CD4-positive, alpha-beta T cell treated with Interleukin-15 for 4 hours (primary cell): ENCODE measurements around the gene LTB4R2.
"Not testable (repeated sequence)": the region's sequence is repeated elsewhere in the genome, so short reads cannot be mapped to it uniquely, and the experiment has no call there.

ENCODE experiments used
- DNase-seq: peaks from one replicate; pipeline ENCODE4 v3.0.0-alpha.2; 2020; ENCODE audit warnings: low spot score

LTB4R2 gene

DNA sequence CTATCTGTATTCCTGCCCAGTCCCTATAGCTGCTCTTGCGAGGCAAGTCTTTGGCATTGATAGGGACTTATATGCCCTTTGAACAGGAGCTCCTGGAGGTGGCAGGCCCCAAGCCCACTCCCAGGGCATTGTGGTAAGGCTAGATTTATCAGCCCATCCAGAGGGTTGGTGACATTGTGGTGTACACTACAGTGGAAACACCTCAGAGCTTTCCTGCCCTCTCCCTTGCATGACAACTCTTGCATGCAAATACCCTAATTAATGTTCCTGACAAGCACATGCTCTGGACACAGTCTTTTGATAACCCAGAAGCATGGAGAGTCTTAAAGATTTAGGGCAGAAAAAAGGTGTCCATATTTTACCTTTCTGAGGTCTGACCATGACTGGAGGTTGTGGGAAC is 30.7 kb downstream of the LTB4R2 start:
- DNase-seq = no peak

DNA sequence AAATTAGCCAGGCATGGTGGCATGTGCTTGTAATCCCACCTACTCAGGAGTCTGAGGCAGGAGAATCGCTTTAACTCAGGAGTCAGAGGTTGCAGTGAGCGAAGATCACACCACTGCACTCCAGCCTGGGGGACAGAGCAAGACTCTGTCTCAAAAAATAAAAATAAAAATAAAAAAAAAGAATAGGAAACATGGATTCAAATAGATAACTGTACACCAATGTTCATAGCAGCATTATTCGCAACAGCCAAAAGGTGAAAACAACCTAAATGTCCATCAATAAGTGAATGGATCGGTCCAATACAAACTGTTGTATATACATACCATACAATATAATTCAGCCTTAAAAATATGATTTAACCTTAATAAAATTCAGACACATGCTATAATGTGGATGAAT is 32.9 kb downstream of the LTB4R2 start:
- DNase-seq = no peak

DNA sequence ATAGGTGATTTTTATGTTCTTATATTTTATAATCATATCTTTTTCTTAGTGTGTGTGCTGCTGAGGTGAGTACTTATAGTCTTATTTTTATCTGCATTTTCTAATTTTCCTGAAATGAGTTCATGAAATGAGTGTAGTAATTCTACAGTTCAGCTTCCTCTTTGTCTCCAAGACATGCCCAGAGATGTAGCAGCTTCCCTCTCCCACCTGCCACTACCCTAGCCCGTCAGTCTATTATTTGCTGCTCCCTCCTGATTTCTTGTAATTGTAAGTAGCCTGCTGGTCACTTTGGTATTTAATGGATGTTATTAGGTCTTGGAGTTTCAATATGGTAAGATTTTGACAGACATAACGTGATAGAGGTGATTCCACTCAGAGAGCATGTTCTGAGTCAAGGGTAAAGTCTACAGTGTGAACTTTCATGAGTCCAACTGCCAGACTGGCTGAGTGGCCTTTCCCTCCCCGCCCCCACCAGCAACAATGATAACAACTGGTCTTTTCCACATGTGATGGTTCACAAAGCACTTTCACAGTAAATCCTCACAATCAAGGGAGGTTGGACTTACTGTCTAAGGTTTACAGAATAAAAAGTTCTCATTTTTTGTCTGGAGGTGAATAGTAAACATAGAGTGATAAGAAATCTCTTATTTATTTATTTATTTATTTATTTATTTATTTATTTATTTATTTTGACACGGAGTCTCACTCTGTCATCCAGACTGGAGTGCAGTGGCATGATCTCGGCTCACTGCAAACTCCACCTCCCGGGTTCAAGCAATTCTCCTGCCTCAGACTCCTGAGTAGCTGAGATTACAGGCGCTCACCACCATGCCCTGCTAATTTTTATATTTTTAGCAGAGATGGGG is 34.1 kb downstream of the LTB4R2 start:
- no peak for DNase-seq

DNA sequence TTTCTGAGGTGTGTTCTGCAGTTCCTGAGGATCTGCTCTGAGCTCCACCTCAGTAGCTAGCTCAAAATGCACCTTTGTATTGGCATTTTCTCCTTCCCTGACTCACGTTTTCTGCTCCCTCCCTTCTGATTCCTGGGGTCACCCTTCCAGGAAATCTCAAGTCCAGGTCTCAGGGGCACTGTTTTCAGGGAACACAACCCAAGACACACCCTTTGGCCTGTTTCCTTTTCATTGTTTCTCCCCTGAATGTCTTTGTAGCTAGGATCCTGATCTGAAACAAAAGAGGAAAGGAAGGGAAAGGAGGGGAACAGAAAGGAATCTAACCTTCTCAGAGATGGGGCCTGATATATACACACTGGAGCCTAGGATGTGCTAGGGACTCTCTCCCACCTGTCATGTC is 37.2 kb downstream of the LTB4R2 start:
- no peak for DNase-seq

DNA sequence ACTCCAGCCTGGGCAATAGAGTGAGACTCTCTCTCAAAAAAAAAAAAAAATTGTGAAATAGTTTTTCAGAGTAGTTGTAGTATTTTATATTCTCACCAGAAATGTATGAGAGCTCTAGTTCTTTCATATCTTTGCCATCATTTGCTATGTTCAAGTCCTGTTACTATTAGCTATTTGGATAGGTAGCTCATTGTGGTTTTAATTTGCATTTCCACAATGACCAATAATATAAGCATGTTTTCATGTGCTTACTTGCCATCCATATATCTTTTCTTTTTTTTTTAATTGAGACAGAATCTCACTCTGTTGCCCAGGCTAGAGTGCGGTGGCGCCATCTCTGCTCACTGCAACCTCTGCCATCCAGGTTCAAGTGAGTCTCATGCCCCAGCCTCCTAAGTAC is 38.2 kb downstream of the LTB4R2 start:
- DNase-seq = no peak

DNA sequence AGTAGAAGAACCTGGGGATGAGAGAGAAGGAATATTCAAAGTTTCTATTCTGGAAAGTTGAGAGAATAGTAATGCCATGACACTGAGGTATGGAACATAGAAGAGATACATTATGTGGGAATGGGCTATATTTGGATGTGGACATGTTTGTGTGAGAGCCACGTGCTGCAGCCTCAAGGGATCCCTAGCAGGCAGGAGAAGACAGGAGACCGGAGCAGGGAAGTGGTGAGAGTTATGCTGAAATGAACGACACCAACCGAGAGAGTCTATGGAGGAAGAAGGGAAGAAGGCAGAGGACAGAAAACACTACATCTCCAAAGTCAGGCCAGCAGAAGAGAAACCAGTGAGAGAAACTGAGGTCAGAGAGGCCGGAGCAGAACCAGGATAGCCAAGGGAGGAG is 39.8 kb downstream of the LTB4R2 start:
- DNase-seq = no peak

DNA sequence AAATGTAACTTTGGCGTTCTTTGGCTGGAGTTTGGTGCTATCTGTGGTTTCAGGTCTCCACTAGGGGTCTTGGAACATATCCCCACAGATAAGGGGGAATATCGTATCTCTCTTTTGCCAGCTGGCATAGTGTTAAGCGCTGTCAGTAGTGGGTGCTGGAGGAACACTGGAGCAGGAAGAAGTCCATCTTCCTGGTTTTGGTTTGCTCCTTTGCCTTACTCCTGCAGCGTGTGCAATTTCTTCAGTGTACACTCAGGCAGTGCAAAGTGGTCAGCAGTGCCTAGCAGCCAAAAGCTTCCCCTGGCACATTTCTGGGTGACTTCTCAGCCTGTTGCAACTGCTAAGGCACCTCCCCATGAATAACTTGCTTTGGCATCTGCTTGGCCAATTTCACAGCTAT is 41.6 kb downstream of the LTB4R2 start:
- no peak for DNase-seq

DNA sequence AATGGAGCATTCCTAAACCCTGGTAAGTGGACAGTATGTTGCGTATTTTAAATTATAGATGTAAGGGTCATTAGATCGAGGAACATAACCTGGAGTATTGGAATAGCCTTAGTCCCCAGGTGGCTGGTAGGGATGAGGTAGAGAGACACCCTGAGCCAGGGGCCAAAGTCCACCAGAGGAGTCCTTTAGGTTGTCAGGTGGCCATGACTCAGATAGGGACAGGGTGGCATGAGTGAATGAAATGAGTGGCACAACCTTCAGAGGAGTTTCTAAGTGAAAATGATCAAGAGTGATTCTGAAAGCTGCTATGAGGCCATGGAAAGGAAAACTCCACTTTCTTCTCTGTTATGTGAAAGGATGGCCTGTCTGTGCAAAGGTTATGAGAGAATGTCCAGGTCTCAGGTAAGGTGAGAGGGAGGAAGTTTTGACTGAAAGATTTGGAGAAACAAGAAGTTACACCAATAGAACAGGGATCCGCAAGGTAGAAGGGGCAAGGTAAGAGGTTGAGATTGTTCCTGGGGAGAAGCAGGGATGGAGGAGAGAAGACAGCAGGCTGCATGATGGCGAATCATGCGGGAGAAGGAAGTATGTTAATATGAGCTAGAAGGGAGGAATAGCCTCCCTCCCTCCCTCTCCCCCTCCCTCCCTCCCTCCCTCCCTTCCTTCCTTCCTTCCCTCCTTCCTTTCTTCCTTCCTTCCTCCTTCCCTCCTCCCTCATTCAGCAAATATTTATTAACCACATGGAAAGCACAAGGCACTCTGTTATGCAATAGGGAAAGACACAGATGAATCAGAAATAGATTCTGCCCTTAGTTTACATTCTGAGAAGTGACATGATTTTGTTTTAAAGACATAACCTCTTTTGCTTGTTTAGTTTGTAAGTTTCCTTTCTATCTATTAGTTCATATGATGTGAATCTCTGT is 43.9 kb downstream of the LTB4R2 start:
- DNase-seq = no peak

DNA sequence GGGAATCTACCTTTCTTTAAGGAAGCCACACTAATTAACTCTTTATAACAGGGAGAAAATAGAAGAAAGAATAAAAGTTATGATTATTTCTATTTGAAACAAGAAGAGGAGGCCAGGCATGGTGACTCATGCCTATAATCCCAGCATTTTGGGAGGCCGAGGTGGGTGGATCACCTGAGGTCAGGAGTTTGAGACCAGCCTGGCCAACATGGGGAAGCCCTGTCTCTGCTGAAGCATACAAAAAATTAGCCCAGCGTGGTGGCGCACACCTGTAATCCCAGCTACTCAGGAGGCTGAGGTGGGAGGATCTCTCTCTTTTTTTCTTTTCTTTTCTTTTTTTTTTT is 44.5 kb downstream of the LTB4R2 start:
- not testable (repeated sequence) for DNase-seq

DNA sequence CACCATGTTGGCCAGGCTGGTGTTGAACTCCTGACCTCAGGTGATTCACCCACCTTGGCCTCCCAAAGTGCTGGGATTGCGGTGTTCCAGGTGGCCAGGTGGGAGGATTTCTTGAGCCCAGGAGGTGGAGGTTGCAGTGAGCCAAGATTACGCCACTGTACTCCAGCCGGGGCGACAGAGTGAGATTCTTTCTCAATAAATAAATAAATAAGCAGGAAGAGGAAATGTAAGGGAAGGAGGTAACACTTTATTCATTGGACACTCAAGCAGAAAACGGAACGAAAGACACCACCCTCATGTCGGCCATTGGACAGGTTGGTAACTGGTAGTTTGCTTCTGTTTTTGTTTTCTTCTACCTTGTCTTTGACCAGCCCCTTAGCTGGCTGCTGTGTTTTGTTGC is 45.1 kb downstream of the LTB4R2 start:
- DNase-seq = no peak

DNA sequence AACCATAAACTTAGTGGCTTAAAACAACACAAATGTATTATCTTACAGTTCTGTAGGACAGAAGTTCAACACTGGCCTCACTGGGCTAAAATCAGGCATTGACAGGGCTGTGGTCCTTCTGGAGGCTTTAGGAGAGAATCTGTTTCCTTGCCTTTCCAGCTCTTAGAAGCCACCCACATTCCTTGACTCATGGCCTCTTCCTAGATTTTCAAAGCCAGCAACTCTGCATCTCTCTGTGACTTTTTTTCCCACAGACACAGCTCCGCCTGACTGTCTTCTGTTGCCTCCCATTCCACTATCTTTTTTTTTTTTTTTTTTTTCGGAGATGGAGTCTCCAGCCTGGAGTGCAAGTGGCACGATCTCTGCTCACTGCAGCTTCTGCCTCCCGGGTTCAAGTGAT is 46.3 kb downstream of the LTB4R2 start:
- no peak for DNase-seq

DNA sequence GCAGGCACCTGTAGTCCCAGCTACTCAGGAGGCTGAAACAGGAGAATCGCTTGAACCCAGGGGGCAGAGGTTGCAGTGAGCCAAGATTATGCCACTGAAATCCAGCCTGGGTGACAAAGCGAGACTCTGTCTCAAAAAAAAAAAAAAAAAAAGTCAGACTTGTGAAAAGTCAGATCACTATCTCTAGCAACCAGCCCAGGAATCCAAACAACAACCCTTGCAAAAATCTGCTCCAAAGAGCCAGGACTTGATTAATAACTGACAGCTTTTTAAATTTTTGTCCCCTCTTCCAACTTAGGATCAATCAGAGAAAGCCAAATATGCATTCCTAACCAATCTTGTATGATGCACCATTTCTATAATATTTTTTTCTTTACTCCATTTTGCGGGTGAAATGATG is 50.3 kb downstream of the LTB4R2 start:
- DNase-seq = no peak

DNA sequence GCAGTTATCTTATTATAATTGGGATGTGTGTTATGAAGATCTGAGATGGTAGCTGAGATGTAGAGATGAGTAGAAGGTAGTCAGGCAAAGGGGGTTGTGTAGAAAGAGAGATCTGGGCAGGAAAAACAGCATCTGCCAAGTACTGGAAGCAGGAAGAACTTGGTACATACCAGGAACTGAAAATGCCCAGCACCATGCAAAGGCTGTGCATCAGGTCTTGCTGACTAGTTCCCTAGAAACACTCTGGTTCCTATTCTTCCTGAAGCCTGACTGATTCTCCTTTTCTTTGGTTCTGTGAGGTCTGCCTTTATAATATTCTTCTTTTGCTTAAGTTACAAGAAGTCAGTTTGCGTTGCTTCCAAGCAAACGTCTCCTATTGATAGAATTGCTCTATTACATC is 51.4 kb downstream of the LTB4R2 start:
- no peak for DNase-seq
